KMS-11 (cell line): Measurements from ENCODE around the gene TIMP4.

Experiments used
- H2AFZ ChIP-seq: fragments of 200-600 bp; sonication (generic); 2 replicates; pipeline ENCODE4 v1.6.1; 2016; ENCODE audit warnings: antibody characterized with exemption, mixed run types, low read depth
- H3K27ac ChIP-seq: fragments of 200-600 bp; sonication (generic); 2 replicates; pipeline ENCODE4 v1.6.1; 2016; ENCODE audit warnings: mild to moderate bottlenecking, mixed run types
- H3K27me3 ChIP-seq: fragments of 200-600 bp; sonication (generic); 2 replicates; pipeline ENCODE4 v1.6.1; 2017; ENCODE audit warnings: mild to moderate bottlenecking, low read depth, mixed run types, moderate library complexity; ENCODE audit not compliant: insufficient read depth
- H3K36me3 ChIP-seq: fragments of 200-600 bp; sonication (generic); 2 replicates; pipeline ENCODE4 v1.6.1; 2017; ENCODE audit warnings: mild to moderate bottlenecking, mixed run types; ENCODE audit not compliant: insufficient read depth
- H3K4me1 ChIP-seq: fragments of 200-600 bp; sonication (generic); 2 replicates; pipeline ENCODE4 v1.6.1; 2016; ENCODE audit warnings: mild to moderate bottlenecking, low read depth, mixed run types; ENCODE audit not compliant: poor library complexity, severe bottlenecking
- H3K4me2 ChIP-seq: fragments of 200-600 bp; sonication (generic); 2 replicates; pipeline ENCODE4 v1.7.0; 2016; ENCODE audit warnings: mild to moderate bottlenecking, mixed run types
- H3K4me3 ChIP-seq: fragments of 200-600 bp; sonication (generic); IDR thresholded peaks from 2 replicates; pipeline ENCODE4 v1.6.1; 2017; ENCODE audit warnings: low read depth, low read length, mixed read lengths; ENCODE audit not compliant: insufficient read depth
- H3K79me2 ChIP-seq: fragments of 200-600 bp; sonication (generic); 2 replicates; pipeline ENCODE4 v1.6.1; 2016; ENCODE audit warnings: low read depth, mixed run types; ENCODE audit not compliant: insufficient read depth
- H3K9ac ChIP-seq: fragments of 200-600 bp; sonication (generic); 2 replicates; pipeline ENCODE4 v1.6.1; 2016; ENCODE audit warnings: mild to moderate bottlenecking, mixed run types
- H4K20me1 ChIP-seq: fragments of 200-600 bp; sonication (generic); 2 replicates; pipeline ENCODE4 v1.6.1; 2016; ENCODE audit warnings: mild to moderate bottlenecking, mixed run types; ENCODE audit not compliant: insufficient read depth
- CTCF ChIP-seq: fragments of 200-600 bp; sonication (generic); conservative IDR thresholded peaks from 2 replicates; pipeline ENCODE4 v1.6.1; 2017; ENCODE audit warnings: low read depth, mild to moderate bottlenecking, antibody characterized with exemption, low read length, moderate library complexity, mixed read lengths

Gene TIMP4

DNA sequence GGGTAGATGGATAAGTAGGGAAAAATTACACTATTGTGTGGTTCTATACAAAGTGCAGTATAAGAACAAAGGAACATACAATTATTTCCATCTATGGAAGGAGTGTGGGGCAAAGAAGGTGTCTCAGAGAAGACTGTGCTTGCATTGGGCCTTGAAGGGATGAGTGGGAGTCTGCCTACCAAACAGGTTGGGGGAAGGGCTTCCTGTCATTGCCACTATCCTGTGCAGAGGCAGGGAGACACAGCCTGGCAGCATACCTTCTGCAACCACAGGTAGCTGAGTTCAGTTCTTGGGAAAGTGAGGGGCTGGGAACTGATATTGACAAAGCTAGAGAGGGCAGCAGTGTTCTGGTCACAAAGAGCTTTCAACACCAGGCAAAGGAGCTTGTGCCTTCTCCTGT is 3.4 kb downstream of the TIMP4 start:
- H3K79me2 ChIP-seq, result no peaks in the 10 kb centered on the region
- H3K9ac ChIP-seq, result no peak overlapping the region
- no peak overlapping the region for H3K4me3 ChIP-seq
- H3K27ac ChIP-seq, result no peak overlapping the region
- TF ChIP-seq CTCF, result no peak
- no peaks in the 10 kb centered on the region for H3K4me1 ChIP-seq
- no peak overlapping the region for H2AFZ ChIP-seq
- H3K27me3 ChIP-seq, result no peaks in the 10 kb centered on the region
- H3K4me2 ChIP-seq, result no peak overlapping the region
- no peaks in the 10 kb centered on the region for H3K36me3 ChIP-seq
- no peaks in the 10 kb centered on the region for H4K20me1 ChIP-seq

GRCh38 chr3:12154151-12154550 is 4.6 kb downstream of the TIMP4 start:
- no peaks in the 10 kb centered on the region for H3K4me1 ChIP-seq
- no peak overlapping the region for H3K4me3 ChIP-seq
- H3K9ac ChIP-seq, result no peak overlapping the region
- no peak for TF ChIP-seq CTCF
- H3K27ac ChIP-seq, result no peak overlapping the region
- H3K79me2 ChIP-seq, result no peaks in the 10 kb centered on the region
- H2AFZ ChIP-seq, result no peak overlapping the region
- no peaks in the 10 kb centered on the region for H3K27me3 ChIP-seq
- H3K36me3 ChIP-seq, result no peaks in the 10 kb centered on the region
- no peak overlapping the region for H3K4me2 ChIP-seq
- H4K20me1 ChIP-seq, result no peaks in the 10 kb centered on the region

- Histone ChIP-seq H3K79me2 (no peaks in the 10 kb centered on the region), H4K20me1 (no peaks in the 10 kb centered on the region), H3K9ac (no peak overlapping the region), H3K36me3 (no peaks in the 10 kb centered on the region), H2AFZ (no peak overlapping the region), H3K4me2 (no peak overlapping the region), H3K27me3 (no peaks in the 10 kb centered on the region), H3K4me3 (no peak overlapping the region), H3K27ac (no peak overlapping the region), H3K4me1 (no peaks in the 10 kb centered on the region)
- TF ChIP-seq CTCF, result no peak
Measured at GRCh38 chr3:12150112-12150511, 8.6 kb downstream of the TIMP4 start.

GRCh38 chr3:12149029-12149428 is 9.7 kb downstream of the TIMP4 start:
- Histone ChIP-seq H3K27ac (no peak overlapping the region), H2AFZ (no peak overlapping the region), H3K36me3 (no peaks in the 10 kb centered on the region), H3K9ac (no peak overlapping the region), H3K4me1 (no peaks in the 10 kb centered on the region), H3K79me2 (no peaks in the 10 kb centered on the region), H4K20me1 (no peaks in the 10 kb centered on the region), H3K4me3 (no peak overlapping the region), H3K27me3 (no peaks in the 10 kb centered on the region), H3K4me2 (no peak overlapping the region)
- no peak for TF ChIP-seq CTCF
